ENCODE measurements around the gene IGF1R.

GRCh38 chr15:98933406-98933805 is 285.1 kb downstream of the IGF1R start:
- no peak for TF ChIP-seq POLR2A (IDR thresholded peaks at IDR 0.05; ENCODE audit: low read depth, low read length)
- TF ChIP-seq EZH2 (IDR thresholded peaks at IDR 0.05; ENCODE audit: borderline replicate concordance, low read depth, low read length, severe bottlenecking), result no peak
- TF ChIP-seq, protein P1, sequence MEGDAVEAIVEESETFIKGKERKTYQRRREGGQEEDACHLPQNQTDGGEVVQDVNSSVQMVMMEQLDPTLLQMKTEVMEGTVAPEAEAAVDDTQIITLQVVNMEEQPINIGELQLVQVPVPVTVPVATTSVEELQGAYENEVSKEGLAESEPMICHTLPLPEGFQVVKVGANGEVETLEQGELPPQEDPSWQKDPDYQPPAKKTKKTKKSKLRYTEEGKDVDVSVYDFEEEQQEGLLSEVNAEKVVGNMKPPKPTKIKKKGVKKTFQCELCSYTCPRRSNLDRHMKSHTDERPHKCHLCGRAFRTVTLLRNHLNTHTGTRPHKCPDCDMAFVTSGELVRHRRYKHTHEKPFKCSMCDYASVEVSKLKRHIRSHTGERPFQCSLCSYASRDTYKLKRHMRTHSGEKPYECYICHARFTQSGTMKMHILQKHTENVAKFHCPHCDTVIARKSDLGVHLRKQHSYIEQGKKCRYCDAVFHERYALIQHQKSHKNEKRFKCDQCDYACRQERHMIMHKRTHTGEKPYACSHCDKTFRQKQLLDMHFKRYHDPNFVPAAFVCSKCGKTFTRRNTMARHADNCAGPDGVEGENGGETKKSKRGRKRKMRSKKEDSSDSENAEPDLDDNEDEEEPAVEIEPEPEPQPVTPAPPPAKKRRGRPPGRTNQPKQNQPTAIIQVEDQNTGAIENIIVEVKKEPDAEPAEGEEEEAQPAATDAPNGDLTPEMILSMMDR (IDR thresholded peaks at IDR 0.05; ENCODE audit: extremely low read depth in 1 of 2, insufficient read depth in 1 of 2, low read depth in 1 of 2, low read length in 2 of 2), result no peak
- no peak for TF ChIP-seq GATA2 (IDR thresholded peaks at IDR 0.05; ENCODE audit: insufficient read depth, insufficient read length, low read depth, low read length)
- no peak for TF ChIP-seq FOS (IDR thresholded peaks at IDR 0.05; ENCODE audit: borderline replicate concordance, insufficient read depth, low read length)
